CD8-positive, alpha-beta memory T cell (primary cell): ENCODE measurements around the gene QRFP. TPM values are rescaled to one million over a fixed set of nuclear protein-coding genes. Genes with fewer than 3 reads are reported as not detected.

Source experiments
- CTCF ChIA-PET: fragments of 350-600 bp; sonication (Branson Sonifier 250); formaldehyde crosslinking; loops from one replicate; lab custom pipeline; 2021; ENCODE audit warnings: antibody characterized with exemption; lab: Charles Lee
- POLR2A ChIA-PET: fragments of 350-600 bp; sonication (Branson Sonifier 250); formaldehyde crosslinking; loops from one replicate; lab custom pipeline; 2021; ENCODE audit warnings: antibody characterized with exemption; lab: Charles Lee
- DNase-seq, 5 donors: peaks; one replicate each; pipeline versions ENCODE4 v3.0.0 to v3.0.0-alpha.2; 2020 to 2022; ENCODE audit warnings: mixed read lengths in 1 of 5
- H3K27ac ChIP-seq: one replicate; pipeline ENCODE4 v1.7.0; 2013; ENCODE audit warnings: low read depth, mild to moderate bottlenecking, low read length, moderate library complexity
- H3K27me3 ChIP-seq: 2 replicates; pipeline ENCODE4 v1.7.0; 2013; ENCODE audit warnings: low read length, mild to moderate bottlenecking; ENCODE audit not compliant: insufficient read depth, poor library complexity, severe bottlenecking
- H3K36me3 ChIP-seq: 2 replicates; pipeline ENCODE4 v1.7.0; 2013; ENCODE audit warnings: mild to moderate bottlenecking, low read length, moderate library complexity; ENCODE audit not compliant: insufficient read depth
- H3K4me1 ChIP-seq: 2 replicates; pipeline ENCODE4 v1.7.0; 2013; ENCODE audit warnings: mild to moderate bottlenecking, low read length, moderate library complexity; ENCODE audit not compliant: insufficient read depth
- H3K4me3 ChIP-seq: 2 replicates; pipeline ENCODE4 v1.7.0; 2013; ENCODE audit warnings: mild to moderate bottlenecking, low read length
- H3K9me3 ChIP-seq: 2 replicates; pipeline ENCODE4 v1.7.0; 2013; ENCODE audit warnings: mild to moderate bottlenecking, low read length
- H3K27ac Mint-ChIP-seq, 8 donors: one replicate each; pipeline ENCODE4 v1.8.0; 2020 to 2021; ENCODE audit warnings: mixed read lengths in 8 of 8, mild to moderate bottlenecking in 6 of 8, inconsistent platforms in 3 of 8, moderate library complexity in 3 of 8
- H3K27me3 Mint-ChIP-seq, 2 donors: one replicate each; pipeline ENCODE4 v1.8.0; 2020 to 2021; ENCODE audit warnings: mixed read lengths in 2 of 2, mild to moderate bottlenecking in 1 of 2, moderate library complexity in 1 of 2
- H3K36me3 Mint-ChIP-seq, 3 donors: one replicate each; pipeline ENCODE4 v1.8.0; 2020 to 2021; ENCODE audit warnings: mixed read lengths in 3 of 3, inconsistent platforms in 1 of 3, mild to moderate bottlenecking in 1 of 3
- H3K4me1 Mint-ChIP-seq, 3 donors: one replicate each; pipeline ENCODE4 v1.8.0; 2020 to 2021; ENCODE audit warnings: mixed read lengths in 3 of 3, inconsistent platforms in 1 of 3, mild to moderate bottlenecking in 1 of 3
- H3K4me3 Mint-ChIP-seq, 7 donors: one replicate each; pipeline ENCODE4 v1.8.0; 2020 to 2021; ENCODE audit warnings: mixed read lengths in 7 of 7, mild to moderate bottlenecking in 6 of 7, moderate library complexity in 4 of 7, inconsistent platforms in 2 of 7
- H3K9me3 Mint-ChIP-seq, 5 donors: one replicate each; pipeline ENCODE4 v1.8.0; 2020 to 2022; ENCODE audit warnings: mixed read lengths in 5 of 5, mild to moderate bottlenecking in 3 of 5, moderate library complexity in 2 of 5, inconsistent platforms in 1 of 5
- polyA plus RNA-seq: library from polyadenylated mRNA; unstranded; fragments of 300-500 nt; fragmentation: Illumina TruSeq; gene quantifications from one replicate; pipeline ENCODE4 v1.2.3, GENCODE V29; 2021
- total RNA-seq, 2 experiments: library from RNA; stranded (reverse); gene quantifications; one replicate each; pipeline ENCODE4 v1.2.3, GENCODE V29; 2021

Gene QRFP
- total RNA-seq = not detected
- polyA plus RNA-seq = not detected

- Histone ChIP-seq H3K27ac (no peak within 1 kb of the TSS), H3K4me3 (no peak within 1 kb of the TSS), H3K36me3 (no peaks in the 10 kb centered on the region), H3K4me1 (no peaks in the 10 kb centered on the region), H3K9me3 (no peaks in the 10 kb centered on the region), H3K27me3 (peaks cover 23% of the 10 kb centered on the region)
- no peak within 1 kb of the TSS for H3K27ac Mint-ChIP-seq
- DNase-seq = no peak
- no peaks in the 10 kb centered on the region for H3K9me3 Mint-ChIP-seq
- no peaks in the 10 kb centered on the region for H3K4me1 Mint-ChIP-seq
- no peaks in the 10 kb centered on the region for H3K27me3 Mint-ChIP-seq
- H3K4me3 Mint-ChIP-seq = peak within 1 kb of the TSS in 1 of 7 donors; percentile 27
- ChIA-PET POLR2A (no interaction called here), CTCF (no interaction called here)
- peaks cover 0 to 15% (median 0%) of the 10 kb centered on the region in 3 donors for H3K36me3 Mint-ChIP-seq
Observed at GRCh38 chr9:130896233-130897014, at the start of gene QRFP. TSS of gene QRFP (minus strand) at chr9:130896812. CDS start at chr9:130893838, 2,974 bp downstream.

GRCh38 chr9:130945173-130945572 is 48.6 kb upstream of the QRFP start:
- no peaks in the 10 kb centered on the region for H3K36me3 ChIP-seq
- no peaks in the 10 kb centered on the region for H3K9me3 ChIP-seq
- peaks cover 6% of the 10 kb centered on the region for H3K4me1 ChIP-seq
- peaks cover 41% of the 10 kb centered on the region for H3K27me3 ChIP-seq
- Mint-ChIP-seq H3K4me3 (no peak overlapping the region), H3K9me3 (peaks cover 0 to 3% (median 0%) of the 10 kb centered on the region in 5 donors), H3K36me3 (peaks cover 0 to 2% (median 0%) of the 10 kb centered on the region in 3 donors), H3K27me3 (peaks cover 31 to 76% of the 10 kb centered on the region in 2 donors), H3K27ac (peak overlapping the region in 1 of 8 donors; percentile 58), H3K4me1 (peaks cover 6 to 8% (median 8%) of the 10 kb centered on the region in 3 donors)
- no peak for DNase-seq
- no peak overlapping the region for H3K27ac ChIP-seq
- H3K4me3 ChIP-seq = no peak overlapping the region
- ChIA-PET CTCF (interaction anchor here (1.4 kb wide), 1 partner anchor 238 kb away, joined by 3 read pairs; no protein-coding TSS in a partner anchor), POLR2A (no interaction called here)

GRCh38 chr9:130944510-130945058 is 48.0 kb upstream of the QRFP start:
- Histone ChIP-seq H3K36me3 (no peaks in the 10 kb centered on the region), H3K4me1 (peaks cover 6% of the 10 kb centered on the region), H3K4me3 (no peak overlapping the region), H3K9me3 (no peaks in the 10 kb centered on the region), H3K27ac (no peak overlapping the region), H3K27me3 (peaks cover 44% of the 10 kb centered on the region)
- CTCF ChIA-PET = interaction anchor here (1.4 kb wide), 1 partner anchor 238 kb away, joined by 3 read pairs; no protein-coding TSS in a partner anchor
- H3K27ac Mint-ChIP-seq = no peak overlapping the region
- no peak for DNase-seq
- peaks cover 0 to 2% (median 0%) of the 10 kb centered on the region in 3 donors for H3K36me3 Mint-ChIP-seq
- peaks cover 6 to 8% (median 8%) of the 10 kb centered on the region in 3 donors for H3K4me1 Mint-ChIP-seq
- H3K9me3 Mint-ChIP-seq = peaks cover 0 to 3% (median 0%) of the 10 kb centered on the region in 5 donors
- H3K4me3 Mint-ChIP-seq = no peak overlapping the region
- peaks cover 28 to 70% of the 10 kb centered on the region in 2 donors for H3K27me3 Mint-ChIP-seq
- POLR2A ChIA-PET = no interaction called here

- Histone ChIP-seq H3K27me3 (peaks cover 44% of the 10 kb centered on the region), H3K36me3 (no peaks in the 10 kb centered on the region), H3K9me3 (no peaks in the 10 kb centered on the region), H3K4me1 (peaks cover 6% of the 10 kb centered on the region), H3K27ac (no peak overlapping the region), H3K4me3 (no peak overlapping the region)
- ChIA-PET POLR2A (no interaction called here), CTCF (interaction anchor here (2.2 kb wide), 1 partner anchor 237 kb away, joined by 8 read pairs; no protein-coding TSS in a partner anchor)
- peaks cover 27 to 63% of the 10 kb centered on the region in 2 donors for H3K27me3 Mint-ChIP-seq
- no peak overlapping the region for H3K4me3 Mint-ChIP-seq
- H3K27ac Mint-ChIP-seq = no peak overlapping the region
- H3K4me1 Mint-ChIP-seq = peaks cover 6 to 10% (median 8%) of the 10 kb centered on the region in 3 donors
- no peak for DNase-seq
- peaks cover 0 to 2% (median 0%) of the 10 kb centered on the region in 3 donors for H3K36me3 Mint-ChIP-seq
- H3K9me3 Mint-ChIP-seq = peaks cover 0 to 3% (median 0%) of the 10 kb centered on the region in 5 donors
Observed at GRCh38 chr9:130943777-130944176, 47.2 kb upstream of the QRFP start.

GRCh38 chr9:130943221-130943620 is 46.6 kb upstream of the QRFP start:
- no peak for DNase-seq
- no peaks in the 10 kb centered on the region for H3K36me3 ChIP-seq
- H3K27me3 ChIP-seq = peaks cover 43% of the 10 kb centered on the region
- H3K4me1 ChIP-seq = peaks cover 6% of the 10 kb centered on the region
- no peak overlapping the region for H3K4me3 Mint-ChIP-seq
- H3K27ac ChIP-seq = no peak overlapping the region
- ChIA-PET POLR2A (no interaction called here), CTCF (interaction anchor here (2.2 kb wide), 1 partner anchor 237 kb away, joined by 8 read pairs; no protein-coding TSS in a partner anchor)
- H3K4me3 ChIP-seq = no peak overlapping the region
- peaks cover 26 to 60% of the 10 kb centered on the region in 2 donors for H3K27me3 Mint-ChIP-seq
- H3K9me3 Mint-ChIP-seq = peaks cover 0 to 1% (median 0%) of the 10 kb centered on the region in 5 donors
- H3K27ac Mint-ChIP-seq = no peak overlapping the region
- no peaks in the 10 kb centered on the region for H3K9me3 ChIP-seq
- H3K36me3 Mint-ChIP-seq = peaks cover 0 to 2% (median 0%) of the 10 kb centered on the region in 3 donors
- H3K4me1 Mint-ChIP-seq = peaks cover 6 to 12% (median 8%) of the 10 kb centered on the region in 3 donors

GRCh38 chr9:130942679-130943078 is 46.1 kb upstream of the QRFP start:
- H3K27ac Mint-ChIP-seq = no peak overlapping the region
- H3K4me3 Mint-ChIP-seq = no peak overlapping the region
- peaks cover 6 to 15% (median 8%) of the 10 kb centered on the region in 3 donors for H3K4me1 Mint-ChIP-seq
- Histone ChIP-seq H3K4me1 (peaks cover 6% of the 10 kb centered on the region), H3K36me3 (no peaks in the 10 kb centered on the region), H3K27ac (no peak overlapping the region), H3K9me3 (no peaks in the 10 kb centered on the region), H3K27me3 (peaks cover 42% of the 10 kb centered on the region), H3K4me3 (no peak overlapping the region)
- H3K27me3 Mint-ChIP-seq = peaks cover 27 to 61% of the 10 kb centered on the region in 2 donors
- CTCF ChIA-PET = interaction anchor here (2.2 kb wide), 1 partner anchor 236 kb away, joined by 8 read pairs; no protein-coding TSS in a partner anchor
- H3K36me3 Mint-ChIP-seq = peaks cover 0 to 2% (median 0%) of the 10 kb centered on the region in 3 donors
- no peak for DNase-seq
- POLR2A ChIA-PET = no interaction called here
- no peaks in the 10 kb centered on the region for H3K9me3 Mint-ChIP-seq

- Histone ChIP-seq H3K27me3 (peaks cover 43% of the 10 kb centered on the region), H3K9me3 (no peaks in the 10 kb centered on the region), H3K36me3 (no peaks in the 10 kb centered on the region), H3K27ac (no peak overlapping the region), H3K4me1 (peaks cover 6% of the 10 kb centered on the region), H3K4me3 (no peak overlapping the region)
- POLR2A ChIA-PET = no interaction called here
- Mint-ChIP-seq H3K4me1 (peaks cover 7 to 16% (median 8%) of the 10 kb centered on the region in 3 donors), H3K4me3 (no peak overlapping the region), H3K27ac (no peak overlapping the region), H3K36me3 (peaks cover 0 to 2% (median 0%) of the 10 kb centered on the region in 3 donors), H3K9me3 (no peaks in the 10 kb centered on the region), H3K27me3 (peaks cover 26 to 61% of the 10 kb centered on the region in 2 donors)
- DNase-seq = no peak
- CTCF ChIA-PET = interaction anchor here (2.2 kb wide), 1 partner anchor 235 kb away, joined by 8 read pairs; no protein-coding TSS in a partner anchor
Observed at GRCh38 chr9:130942084-130942483, 45.5 kb upstream of the QRFP start.
